Endothelial cell of umbilical vein (primary cell): Measurements from ENCODE around the gene USP7. TPM values are rescaled to one million over a fixed set of nuclear protein-coding genes. Genes with fewer than 3 reads are reported as not detected.

ENCODE experiments used
- BruUV-seq: library from RNA; stranded (reverse); fragments of 400-500 nt; replicated peaks from 2 replicates; lab custom pipeline; 2021; lab: Mats Ljungman, UMichigan
- CTCF ChIA-PET: fragments of 300-600, 350-600 bp; sonication (Branson Sonifier 250); formaldehyde crosslinking; loops from one replicate; lab custom pipeline; 2021; ENCODE audit warnings: antibody characterized with exemption, inconsistent platforms; lab: Charles Lee
- POLR2A ChIA-PET: fragments of 300-600, 350-600 bp; sonication (Branson Sonifier 250); formaldehyde crosslinking; loops from one replicate; lab custom pipeline; 2021; ENCODE audit warnings: antibody characterized with exemption, inconsistent platforms; lab: Charles Lee
- DNase-seq: peaks from one replicate; pipeline ENCODE4 v3.0.0-alpha.2; 2011; ENCODE audit warnings: low read depth, low spot score
- FAIRE-seq: peaks from 2 replicates; lab custom pipeline; 2011; peaks lifted over from hg19 to GRCh38; lab: Jason Lieb, UNC
- H2AFZ ChIP-seq: 2 replicates; pipeline ENCODE4 v1.6.0; 2012; ENCODE audit warnings: low read depth, low read length, control low read depth, inconsistent platforms
- H3K27ac ChIP-seq: 2 replicates; pipeline ENCODE4 v1.5.1; 2011; ENCODE audit warnings: low read depth, mild to moderate bottlenecking, control low read depth, low read length, moderate library complexity; ENCODE audit not compliant: insufficient read depth
- H3K27me3 ChIP-seq, 2 experiments: 2 replicates each; pipeline versions ENCODE4 v1.6.0 to v1.6.1; 2011; ENCODE audit warnings: low read length in 2 of 2, mixed read lengths in 1 of 2; ENCODE audit not compliant: control insufficient read depth in 2 of 2, insufficient read depth in 2 of 2
- H3K36me3 ChIP-seq, 2 experiments: 2 replicates in 1 of 2; 3 replicates in 1 of 2; pipeline ENCODE4 v1.5.1; 2011; ENCODE audit warnings: low read length in 2 of 2, mild to moderate bottlenecking in 1 of 2, moderate library complexity in 1 of 2; ENCODE audit not compliant: control insufficient read depth in 2 of 2, insufficient read depth in 2 of 2; ENCODE audit errors: extremely low read depth in 1 of 2
- H3K4me1 ChIP-seq: 3 replicates; pipeline ENCODE4 v1.5.1; 2011; ENCODE audit warnings: mild to moderate bottlenecking, low read length; ENCODE audit not compliant: control insufficient read depth, insufficient read depth; ENCODE audit errors: extremely low read depth
- H3K4me2 ChIP-seq: 2 replicates; pipeline ENCODE4 v1.6.1; 2011; ENCODE audit warnings: low read length, control low read depth, mixed read lengths; ENCODE audit not compliant: insufficient read depth
- H3K4me3 ChIP-seq, 3 experiments: fragments of 200-600 bp in 1 of 3; sonication (generic), shearing (Covaris generic) in 1 of 3; replicated peaks in 1 of 3; 2 replicates each; pipeline ENCODE4 v1.5.1; 2011 to 2016; ENCODE audit warnings: control low read depth in 3 of 3, low read length in 3 of 3, mild to moderate bottlenecking in 2 of 3, inconsistent platforms in 1 of 3, low read depth in 1 of 3, moderate library complexity in 1 of 3; ENCODE audit not compliant: insufficient read depth in 1 of 3
- H3K79me2 ChIP-seq: 2 replicates; pipeline ENCODE4 v1.6.0; 2012; ENCODE audit warnings: low read length, inconsistent platforms; ENCODE audit not compliant: control insufficient read depth, insufficient read depth
- H3K9ac ChIP-seq: replicated peaks from 2 replicates; pipeline ENCODE3; 2011; ENCODE audit warnings: low read length, control low read depth; ENCODE audit not compliant: insufficient read depth; ENCODE audit errors: extremely low read depth
- H3K9me1 ChIP-seq: replicated peaks from 3 replicates; pipeline ENCODE4 v1.6.0; 2011; ENCODE audit warnings: mild to moderate bottlenecking, low read length; ENCODE audit not compliant: control insufficient read depth, insufficient read depth; ENCODE audit errors: extremely low read depth
- H3K9me3 ChIP-seq: replicated peaks from 2 replicates; pipeline ENCODE4 v1.5.1; 2012; ENCODE audit warnings: low read length, inconsistent platforms; ENCODE audit not compliant: control insufficient read depth, insufficient read depth
- H4K20me1 ChIP-seq: replicated peaks from 2 replicates; pipeline ENCODE3; 2011; ENCODE audit warnings: mild to moderate bottlenecking, low read length; ENCODE audit not compliant: control insufficient read depth, insufficient read depth; ENCODE audit errors: extremely low read depth
- EZH2 ChIP-seq: IDR thresholded peaks from 2 replicates; pipeline ENCODE4 v1.6.1; 2012; ENCODE audit warnings: borderline replicate concordance, low read depth, mild to moderate bottlenecking, moderate library complexity, low read length, inconsistent platforms; ENCODE audit not compliant: severe bottlenecking
- FOS ChIP-seq: IDR thresholded peaks from 2 replicates; pipeline ENCODE4 v1.6.1; 2011; ENCODE audit warnings: mild to moderate bottlenecking, low read length, moderate library complexity, borderline replicate concordance; ENCODE audit not compliant: insufficient read depth
- GATA2 ChIP-seq: IDR thresholded peaks from 2 replicates; pipeline ENCODE4 v1.7.0; 2011; ENCODE audit warnings: low read depth, mild to moderate bottlenecking, moderate library complexity, mixed read lengths, low read length; ENCODE audit not compliant: insufficient read length, insufficient read depth
- JUN ChIP-seq: IDR thresholded peaks from 2 replicates; pipeline ENCODE4 v1.6.1; 2011; ENCODE audit warnings: borderline replicate concordance, low read depth; ENCODE audit not compliant: insufficient read length, insufficient read depth
- MAX ChIP-seq: IDR thresholded peaks from 2 replicates; pipeline ENCODE4 v1.6.1; 2011; ENCODE audit not compliant: insufficient read depth, insufficient read length
- MYC ChIP-seq: IDR thresholded peaks from one replicate; pipeline ENCODE4 v1.6.1; 2011; ENCODE audit warnings: mild to moderate bottlenecking, low read depth, low read length
- POLR2A ChIP-seq: IDR thresholded peaks from 2 replicates; pipeline ENCODE4 v1.6.1; 2012; ENCODE audit warnings: low read depth, mild to moderate bottlenecking, control low read depth, low read length
- POLR2AphosphoS5 ChIP-seq: IDR thresholded peaks from 2 replicates; pipeline ENCODE4 v1.6.1; 2012; ENCODE audit warnings: low read depth, mild to moderate bottlenecking, control low read depth, low read length, moderate library complexity; ENCODE audit not compliant: insufficient read depth
- dilution Hi-C: fragments of 300-500 bp; cut with MboI; formaldehyde crosslinking; loops from one replicate; pipeline ENCODE4 v1.15.0; 2019; ENCODE audit warnings: low sequenced_read_pairs; ENCODE audit not compliant: extremely low pct_ligation_motif_present
- intact Hi-C: fragments of 100-400 bp; cut with micrococcal nuclease; formaldehyde crosslinking; loops from one replicate; pipeline ENCODE4 v1.10.0; 2022
- polyA plus RNA-seq, 4 experiments: library from polyadenylated mRNA; depleted of rRNA in 3 of 4; stranded (reverse) in 3 of 4; unstranded in 1 of 4; fragments of >200 nt; gene quantifications; 2 replicates each; pipeline versions ENCODE4 v1.2.1 to v1.2.3, GENCODE V29; 2011 to 2012; ENCODE audit warnings: missing spikeins in 1 of 4
- total RNA-seq: library from RNA; stranded (reverse); gene quantifications from 2 replicates; pipeline ENCODE4 v1.2.3, GENCODE V29; 2021
- TF ChIP-seq, protein P1 (sequence below), 2 donors: IDR thresholded peaks; 1 replicate in 1 of 2; 2 replicates in 1 of 2; pipeline ENCODE4 v1.5.1; 2011; ENCODE audit warnings: low read length in 2 of 2, mild to moderate bottlenecking in 2 of 2, moderate library complexity in 2 of 2, control low read depth in 1 of 2, inconsistent platforms in 1 of 2, low read depth in 1 of 2; ENCODE audit not compliant: insufficient read depth in 1 of 2; ENCODE audit errors: extremely low read depth in 1 of 2

The USP7 gene
- total and polyA plus RNA-seq, 2 donors (not counting 3 experiments of a cell fraction or from before 2014, with no cell fraction given), result 17.7 to 130 TPM

DNA sequence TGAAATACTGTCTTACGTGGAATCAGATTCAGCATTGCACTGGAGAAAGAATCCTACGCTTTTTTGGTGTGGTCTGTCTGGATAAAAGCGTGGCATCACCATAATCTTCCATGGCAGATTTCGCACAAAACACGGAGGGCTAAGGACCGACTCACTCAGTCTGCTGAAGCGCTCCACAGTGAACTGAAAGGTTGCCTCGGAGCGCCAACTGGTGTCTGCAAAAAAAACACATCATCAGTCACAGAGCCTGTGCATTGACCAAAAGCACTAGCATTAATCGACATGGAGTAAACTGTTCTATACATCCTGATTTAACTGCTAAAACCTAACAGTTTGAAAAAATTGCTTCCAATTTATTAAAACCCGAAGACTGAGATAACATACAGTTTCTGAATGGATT lies 40.5 kb downstream of the USP7 start:
- no peaks in the 10 kb centered on the region for H3K9me3 ChIP-seq
- H3K4me1 ChIP-seq, result no peaks in the 10 kb centered on the region
- no peak overlapping the region for H3K27ac ChIP-seq
- no peak overlapping the region for H2AFZ ChIP-seq
- CTCF ChIA-PET, result interaction anchor here (0.8 to 1.2 kb wide), 2 partner anchors 11 to 85 kb away, joined by 3 to 8 read pairs; no protein-coding TSS in a partner anchor
- no peak for DNase-seq
- no peaks in the 10 kb centered on the region for H3K9me1 ChIP-seq
- BruUV-seq, result no TSS peak
- dilution Hi-C loops (no loop called here), intact Hi-C loops (no loop called here)
- no peak overlapping the region for H3K4me3 ChIP-seq
- peaks cover 9% of the 10 kb centered on the region for H4K20me1 ChIP-seq
- no peaks in the 10 kb centered on the region for H3K27me3 ChIP-seq
- H3K79me2 ChIP-seq, result peaks cover 55% of the 10 kb centered on the region
- no peak overlapping the region for H3K9ac ChIP-seq
- FAIRE-seq, result no peak
- POLR2A ChIA-PET, result no interaction called here
- no peak for TF ChIP-seq GATA2
- TF ChIP-seq MAX, result no peak
- no peak for TF ChIP-seq FOS
- no peak for TF ChIP-seq JUN
- TF ChIP-seq POLR2AphosphoS5, result no peak
- no peak for TF ChIP-seq MYC
- TF ChIP-seq POLR2A, result no peak
- no peak for TF ChIP-seq EZH2
- TF ChIP-seq, protein P1, sequence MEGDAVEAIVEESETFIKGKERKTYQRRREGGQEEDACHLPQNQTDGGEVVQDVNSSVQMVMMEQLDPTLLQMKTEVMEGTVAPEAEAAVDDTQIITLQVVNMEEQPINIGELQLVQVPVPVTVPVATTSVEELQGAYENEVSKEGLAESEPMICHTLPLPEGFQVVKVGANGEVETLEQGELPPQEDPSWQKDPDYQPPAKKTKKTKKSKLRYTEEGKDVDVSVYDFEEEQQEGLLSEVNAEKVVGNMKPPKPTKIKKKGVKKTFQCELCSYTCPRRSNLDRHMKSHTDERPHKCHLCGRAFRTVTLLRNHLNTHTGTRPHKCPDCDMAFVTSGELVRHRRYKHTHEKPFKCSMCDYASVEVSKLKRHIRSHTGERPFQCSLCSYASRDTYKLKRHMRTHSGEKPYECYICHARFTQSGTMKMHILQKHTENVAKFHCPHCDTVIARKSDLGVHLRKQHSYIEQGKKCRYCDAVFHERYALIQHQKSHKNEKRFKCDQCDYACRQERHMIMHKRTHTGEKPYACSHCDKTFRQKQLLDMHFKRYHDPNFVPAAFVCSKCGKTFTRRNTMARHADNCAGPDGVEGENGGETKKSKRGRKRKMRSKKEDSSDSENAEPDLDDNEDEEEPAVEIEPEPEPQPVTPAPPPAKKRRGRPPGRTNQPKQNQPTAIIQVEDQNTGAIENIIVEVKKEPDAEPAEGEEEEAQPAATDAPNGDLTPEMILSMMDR (IDR thresholded peaks at IDR 0.05; ENCODE audit: extremely low read depth in 1 of 2, insufficient read depth in 1 of 2, low read depth in 1 of 2, low read length in 2 of 2), result no peak
- H3K36me3 ChIP-seq, result peaks cover 7 to 26% of the 10 kb centered on the region in 2 experiments
- no peak overlapping the region for H3K4me2 ChIP-seq
